ENCODE data around the gene SCAI. TPM values are rescaled to one million over a fixed set of nuclear protein-coding genes. Genes with fewer than 3 reads are reported as not detected.
A peak's percentile ranks its signal among the peaks of the same experiment; 100 is the strongest.

SCAI gene
- total RNA-seq, 1 experiment from 2014 or later = 15.5 TPM

- Histone ChIP-seq H3K4me2 (ENCODE audit: insufficient read depth, insufficient read length, low read length) (no peak overlapping the region), H3K9ac (ENCODE audit: extremely low read depth, insufficient read length, low read length) (no peak overlapping the region), H3K18ac (ENCODE audit: insufficient read length, low read depth, low read length) (no peak overlapping the region), H3T11ph (ENCODE audit: low read length) (no peak overlapping the region), H3K56ac (ENCODE audit: insufficient read length, low read depth, low read length) (no peak overlapping the region), H3K4ac (ENCODE audit: low read depth, low read length) (no peak overlapping the region), H2AFZ (ENCODE audit: low read length) (no peak overlapping the region), H2BK12ac (ENCODE audit: insufficient read length, low read depth, low read length) (no peak overlapping the region), H3K27me3 (ENCODE audit: insufficient read depth, low read length) (no peaks in the 10 kb centered on the region), H3K27ac (ENCODE audit: insufficient read length, low read depth, low read length) (no peak overlapping the region), H3K79me1 (ENCODE audit: insufficient read depth, low read depth, low read length, poor library complexity, severe bottlenecking) (no peaks in the 10 kb centered on the region), H3K79me2 (ENCODE audit: insufficient read depth, low read length) (no peaks in the 10 kb centered on the region), H2BK5ac (ENCODE audit: insufficient read length, low read length) (no peak overlapping the region), H4K91ac (ENCODE audit: insufficient read length, low read depth, low read length) (no peak overlapping the region), H2BK20ac (ENCODE audit: low read depth, low read length, poor library complexity, severe bottlenecking) (no peak overlapping the region), H4K8ac (replicated peaks; ENCODE audit: insufficient read length, low read depth, low read length) (no peak overlapping the region), H2BK15ac (ENCODE audit: low read depth, low read length) (no peak overlapping the region), H3K4me1 (ENCODE audit: insufficient read depth, low read length) (no peaks in the 10 kb centered on the region), H3K9me3 (ENCODE audit: control insufficient read depth, low read depth, low read length) (no peaks in the 10 kb centered on the region), H2BK120ac (ENCODE audit: low read depth, low read length, poor library complexity, severe bottlenecking) (no peak overlapping the region), H3K14ac (ENCODE audit: insufficient read depth, low read length) (no peak overlapping the region), H2AK5ac (ENCODE audit: insufficient read length, low read length) (no peak overlapping the region), H4K5ac (ENCODE audit: insufficient read length, low read depth, low read length) (no peak overlapping the region), H3K23ac (ENCODE audit: insufficient read length, low read depth, low read length) (no peak overlapping the region), H3K23me2 (ENCODE audit: insufficient read length, low read depth, low read length, poor library complexity, severe bottlenecking) (no peaks in the 10 kb centered on the region), H4K20me1 (ENCODE audit: control insufficient read depth, insufficient read depth, insufficient read length) (no peaks in the 10 kb centered on the region)
- H3K4me3 Mint-ChIP-seq = no peak overlapping the region
- H3K4me1 Mint-ChIP-seq = peaks cover 3 to 10% of the 10 kb centered on the region in 2 experiments; a peak in 2 of 4 replicates
- no peak for TF ChIP-seq CTCF (conservative IDR thresholded peaks at IDR 0.05)
- no peak overlapping the region for H3K27ac Mint-ChIP-seq
- no CpG with 5 or more reads among the region's 2 CpGs for WGBS (ENCODE audit: extremely low coverage, insufficient read length, low lambda C conversion rate)
- peak; percentile 37 for DNase-seq
- H3K36me3 Mint-ChIP-seq (ENCODE audit: insufficient read depth in 1 of 3, low read depth in 3 of 3) = peaks cover 10 to 33% (median 27%) of the 10 kb centered on the region in 3 experiments; a peak in 6 of 7 replicates
- H3K9me3 Mint-ChIP-seq = no peaks in the 10 kb centered on the region
- H3K27me3 Mint-ChIP-seq (ENCODE audit: low read depth) = no peaks in the 10 kb centered on the region
Measured at GRCh38 chr9:124975131-124975530, 168.2 kb downstream of the SCAI start.

Data from H9 (cell line).